WERI-Rb-1 (cell line): Measurements from ENCODE around the gene EDN1.

Experiments
- DNase-seq: peaks from one replicate; pipeline ENCODE4 v3.0.0-alpha.2; 2020
- H3K27ac ChIP-seq: fragments of 250-450 bp; sonication (Bioruptor Pico); 2 replicates; pipeline ENCODE4 v1.5.1; 2020; ENCODE audit warnings: mild to moderate bottlenecking, moderate library complexity
- H3K27me3 ChIP-seq: fragments of 250-450 bp; sonication (Bioruptor Pico); 2 replicates; pipeline ENCODE4 v1.5.1; 2021; ENCODE audit warnings: mild to moderate bottlenecking, low read depth, moderate library complexity; ENCODE audit not compliant: insufficient read depth, severe bottlenecking
- H3K36me3 ChIP-seq: fragments of 250-450 bp; sonication (Bioruptor Pico); 2 replicates; pipeline ENCODE4 v1.5.1; 2020; ENCODE audit warnings: mild to moderate bottlenecking, moderate library complexity
- H3K4me3 ChIP-seq: 2 replicates; pipeline ENCODE4 v1.5.1; 2011; ENCODE audit warnings: low read depth, mild to moderate bottlenecking, control low read depth, low read length
- H3K9me3 ChIP-seq: fragments of 250-450 bp; sonication (Bioruptor Pico); 2 replicates; pipeline ENCODE4 v1.5.1; 2021; ENCODE audit warnings: mild to moderate bottlenecking, moderate library complexity; ENCODE audit not compliant: severe bottlenecking
- TF ChIP-seq, protein P1 (sequence below): IDR thresholded peaks from 2 replicates; pipeline ENCODE4 v1.5.1; 2011; ENCODE audit warnings: low read depth, mild to moderate bottlenecking, control low read depth, inconsistent platforms, low read length

The EDN1 gene

GRCh38 chr6:12279322-12280091 lies 10.7 kb upstream of the EDN1 start:
- TF ChIP-seq, protein P1, sequence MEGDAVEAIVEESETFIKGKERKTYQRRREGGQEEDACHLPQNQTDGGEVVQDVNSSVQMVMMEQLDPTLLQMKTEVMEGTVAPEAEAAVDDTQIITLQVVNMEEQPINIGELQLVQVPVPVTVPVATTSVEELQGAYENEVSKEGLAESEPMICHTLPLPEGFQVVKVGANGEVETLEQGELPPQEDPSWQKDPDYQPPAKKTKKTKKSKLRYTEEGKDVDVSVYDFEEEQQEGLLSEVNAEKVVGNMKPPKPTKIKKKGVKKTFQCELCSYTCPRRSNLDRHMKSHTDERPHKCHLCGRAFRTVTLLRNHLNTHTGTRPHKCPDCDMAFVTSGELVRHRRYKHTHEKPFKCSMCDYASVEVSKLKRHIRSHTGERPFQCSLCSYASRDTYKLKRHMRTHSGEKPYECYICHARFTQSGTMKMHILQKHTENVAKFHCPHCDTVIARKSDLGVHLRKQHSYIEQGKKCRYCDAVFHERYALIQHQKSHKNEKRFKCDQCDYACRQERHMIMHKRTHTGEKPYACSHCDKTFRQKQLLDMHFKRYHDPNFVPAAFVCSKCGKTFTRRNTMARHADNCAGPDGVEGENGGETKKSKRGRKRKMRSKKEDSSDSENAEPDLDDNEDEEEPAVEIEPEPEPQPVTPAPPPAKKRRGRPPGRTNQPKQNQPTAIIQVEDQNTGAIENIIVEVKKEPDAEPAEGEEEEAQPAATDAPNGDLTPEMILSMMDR = no peak
- DNase-seq = no peak
- Histone ChIP-seq H3K36me3 (no peaks in the 10 kb centered on the region), H3K4me3 (no peak overlapping the region), H3K27ac (no peak overlapping the region), H3K27me3 (peaks cover 13% of the 10 kb centered on the region), H3K9me3 (no peaks in the 10 kb centered on the region)

GRCh38 chr6:12280458-12280857 lies 9.7 kb upstream of the EDN1 start:
- Histone ChIP-seq H3K4me3 (no peak overlapping the region), H3K9me3 (no peaks in the 10 kb centered on the region), H3K36me3 (no peaks in the 10 kb centered on the region), H3K27me3 (peaks cover 13% of the 10 kb centered on the region), H3K27ac (no peak overlapping the region)
- TF ChIP-seq, protein P1 = no peak
- DNase-seq = no peak

DNA sequence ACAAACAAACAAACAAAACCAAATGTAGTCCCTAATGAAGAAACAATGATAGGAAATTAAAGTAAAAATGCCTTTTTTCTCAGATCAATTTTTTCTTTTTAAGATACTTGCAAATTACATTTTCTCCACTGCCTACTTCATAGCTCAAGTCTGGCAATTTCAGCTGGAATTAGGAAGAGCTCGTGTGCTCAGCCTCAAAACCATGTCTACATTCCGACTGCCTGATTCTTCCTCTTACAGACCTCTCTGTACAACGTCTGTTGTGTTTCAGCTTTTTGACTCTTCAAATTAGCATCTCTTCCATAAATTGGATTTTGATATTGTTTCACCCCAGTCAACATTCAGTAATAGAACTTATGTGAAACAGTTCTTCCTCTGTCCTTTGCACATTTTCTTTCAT lies 9.3 kb upstream of the EDN1 start:
- H3K27ac ChIP-seq = no peak overlapping the region
- no peak overlapping the region for H3K4me3 ChIP-seq
- H3K9me3 ChIP-seq = no peaks in the 10 kb centered on the region
- TF ChIP-seq, protein P1 = no peak
- H3K36me3 ChIP-seq = no peaks in the 10 kb centered on the region
- DNase-seq = no peak
- peaks cover 13% of the 10 kb centered on the region for H3K27me3 ChIP-seq

DNA sequence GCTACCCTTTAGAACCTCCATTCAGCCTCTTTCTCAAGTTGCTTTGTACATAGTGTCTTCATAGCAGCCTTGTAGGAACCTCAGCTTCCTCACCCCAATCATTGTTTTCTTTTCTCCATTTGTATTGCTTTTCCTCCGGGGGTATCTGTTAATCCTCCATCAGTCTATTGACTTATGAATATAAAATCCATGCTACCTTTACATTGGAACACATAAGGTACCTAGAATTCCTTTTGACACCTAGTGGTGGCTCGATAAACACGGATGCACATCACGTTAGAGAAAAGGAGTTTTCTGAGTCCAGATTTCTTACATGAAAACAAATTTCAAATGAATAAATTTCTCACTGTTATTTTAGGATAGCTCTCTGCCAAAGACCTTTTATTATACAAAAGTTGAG lies 6.3 kb upstream of the EDN1 start:
- TF ChIP-seq, protein P1 = no peak

DNA sequence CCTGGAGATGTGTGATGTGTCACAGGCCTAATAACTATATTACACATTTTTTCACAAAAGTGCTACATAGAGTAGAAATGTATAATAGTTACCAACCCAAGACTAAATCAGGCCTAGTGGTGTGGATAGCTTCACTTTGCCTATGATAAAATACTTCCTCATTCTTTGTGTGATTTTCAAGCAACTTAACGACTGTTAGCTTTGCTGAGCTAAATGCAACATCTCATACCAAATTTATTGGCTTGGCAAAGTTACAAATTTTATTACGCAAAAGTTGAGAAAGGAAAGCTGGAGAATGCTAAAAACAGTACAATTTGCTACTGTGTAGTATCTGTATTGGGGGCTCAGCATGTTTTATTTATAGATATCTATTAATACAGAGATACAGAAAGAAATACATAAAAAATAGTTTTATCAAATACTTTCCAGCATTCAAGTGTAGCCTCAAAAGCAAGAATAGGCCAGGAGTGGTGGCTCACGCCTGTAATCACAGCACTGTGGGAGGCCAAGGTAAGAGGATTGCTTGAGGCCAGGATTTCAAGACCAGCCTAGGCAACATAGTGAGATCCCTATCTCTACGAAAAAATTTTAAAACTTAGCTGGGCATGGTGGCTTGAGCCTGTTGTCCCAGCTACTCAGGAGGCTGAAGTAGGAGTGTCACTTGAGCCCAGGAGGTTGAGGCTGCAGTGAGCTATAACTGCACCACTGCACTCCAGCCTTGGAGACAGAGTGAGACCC lies 3.6 kb upstream of the EDN1 start:
- Histone ChIP-seq H3K27me3 (peaks cover 26% of the 10 kb centered on the region), H3K27ac (no peak overlapping the region), H3K36me3 (no peaks in the 10 kb centered on the region), H3K4me3 (no peak overlapping the region), H3K9me3 (no peaks in the 10 kb centered on the region)
- DNase-seq = no peak
- TF ChIP-seq, protein P1 = no peak

More for the DNA sequence above, 6.3 kb upstream of the EDN1 start:
- Histone ChIP-seq H3K27me3 (peaks cover 14% of the 10 kb centered on the region), H3K27ac (no peak overlapping the region), H3K36me3 (no peaks in the 10 kb centered on the region), H3K4me3 (no peak overlapping the region), H3K9me3 (no peaks in the 10 kb centered on the region)
- no peak for DNase-seq
